ENCODE data around the gene CCDC181.
"Not testable (repeated sequence)": the region's sequence is repeated elsewhere in the genome, so short reads cannot be mapped to it uniquely, and the experiment has no call there.

The CCDC181 gene

DNA sequence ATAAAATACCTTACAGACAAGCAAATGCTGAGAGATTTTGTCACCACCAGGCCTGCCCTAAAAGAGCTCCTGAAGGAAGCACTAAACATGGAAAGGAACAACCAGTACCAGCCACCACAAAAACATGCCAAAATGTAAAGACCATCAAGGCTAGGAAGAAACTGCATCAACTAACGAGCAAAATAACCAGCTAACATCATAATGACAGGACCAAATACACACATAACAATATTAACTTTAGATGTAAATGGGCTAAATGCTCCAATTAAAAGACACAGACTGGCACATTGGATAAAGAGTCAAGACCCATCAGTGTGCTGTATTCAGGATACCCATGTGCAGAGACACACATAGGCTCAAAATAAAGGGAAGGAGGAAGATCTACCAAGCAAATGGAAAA lies 24.7 kb downstream of the CCDC181 start:
- DNase-seq, result not testable (repeated sequence)

DNA sequence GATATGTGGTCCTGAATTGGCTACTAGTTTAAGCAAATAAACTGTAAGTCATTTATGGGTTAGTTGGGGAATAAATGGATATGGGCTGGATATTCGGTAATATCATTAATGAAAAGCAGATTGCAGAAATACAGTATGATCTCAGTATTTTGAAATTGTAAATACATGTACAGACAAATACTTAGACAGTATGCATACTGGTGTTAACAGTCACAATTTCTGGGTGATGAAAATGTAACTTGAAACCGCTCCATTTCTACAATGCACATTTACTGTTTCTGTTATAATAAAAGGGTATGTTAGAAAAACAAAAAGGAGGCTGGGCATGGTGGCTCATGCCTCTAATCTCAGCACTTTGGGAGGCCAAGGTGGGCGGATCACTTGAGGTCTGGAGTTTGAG lies 31.3 kb downstream of the CCDC181 start:
- DNase-seq, result no peak

DNA sequence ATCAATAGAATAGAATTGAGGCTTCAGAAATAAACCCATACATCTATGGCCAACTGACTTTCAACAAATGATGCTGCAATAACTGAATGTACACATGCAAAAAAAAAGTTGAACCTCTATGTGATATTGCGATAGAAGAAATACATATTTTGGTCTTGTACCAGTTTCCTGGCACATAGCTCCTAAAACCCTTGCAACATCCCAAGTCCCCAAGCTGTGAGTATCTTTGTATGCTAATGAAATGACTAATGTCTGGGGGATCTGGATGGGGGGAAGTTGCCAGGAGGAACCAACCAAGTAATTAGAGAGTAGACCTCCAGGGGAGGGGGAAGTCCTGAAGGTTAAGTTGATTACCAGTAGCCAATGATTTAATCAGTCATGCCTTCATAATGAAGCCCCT lies 34.9 kb downstream of the CCDC181 start:
- no peak for DNase-seq

DNA sequence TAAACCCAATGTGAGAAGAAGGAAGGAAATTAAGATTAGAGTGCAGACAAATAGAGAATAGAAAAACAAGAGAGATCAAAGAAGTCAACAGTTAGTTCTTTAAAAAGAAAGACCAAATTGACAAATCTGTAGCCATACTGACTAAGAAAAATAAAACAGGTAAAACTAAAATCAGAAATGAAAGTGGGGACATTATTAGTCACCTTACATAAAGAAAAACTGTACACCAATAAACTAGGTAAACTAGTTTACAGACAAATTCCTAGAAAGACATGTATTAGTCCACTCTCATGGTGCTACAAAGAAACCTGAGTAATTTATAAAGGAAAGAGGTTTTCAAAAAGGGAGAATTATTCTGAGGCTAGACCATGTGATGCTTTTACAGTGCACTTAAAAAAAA lies 37.0 kb downstream of the CCDC181 start:
- DNase-seq, result no peak

DNA sequence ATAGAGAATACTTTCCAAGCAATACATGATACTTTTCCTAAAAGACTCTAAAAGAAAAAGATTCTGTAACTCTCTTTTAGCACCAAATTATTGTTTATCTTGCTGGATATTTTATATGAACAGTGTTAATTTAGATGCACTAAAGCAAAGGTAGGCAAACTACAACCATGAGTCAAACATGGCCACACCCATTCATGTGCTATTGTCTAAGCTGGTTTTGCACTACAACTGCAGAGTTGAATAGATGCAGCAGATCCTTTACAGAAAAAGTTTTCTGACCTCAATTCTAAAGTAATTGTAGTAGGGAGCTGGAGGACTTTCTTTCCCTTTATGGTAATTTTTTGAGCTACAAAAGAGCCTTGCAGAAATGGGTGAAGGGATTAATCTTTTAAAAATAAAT lies 39.9 kb downstream of the CCDC181 start:
- DNase-seq, result no peak

DNA sequence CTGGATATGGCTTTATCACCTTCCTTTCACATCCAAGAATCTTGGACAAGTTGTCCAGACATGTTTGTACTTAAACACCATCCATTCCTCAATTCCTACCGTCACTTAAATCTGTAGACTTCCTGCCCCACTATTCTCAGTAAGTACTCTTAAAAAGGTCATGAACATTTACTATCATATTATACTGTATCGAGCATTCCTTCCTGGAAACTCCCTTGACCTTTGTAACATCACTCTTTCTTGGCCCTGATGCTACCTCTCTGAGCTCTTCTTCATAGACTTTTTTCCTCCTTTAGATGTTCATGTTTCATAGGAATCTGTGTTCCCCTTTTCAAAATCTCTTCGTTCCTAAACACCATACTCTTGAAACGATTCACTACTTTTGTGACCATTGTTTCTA lies 43.8 kb downstream of the CCDC181 start:
- no peak for DNase-seq

DNA sequence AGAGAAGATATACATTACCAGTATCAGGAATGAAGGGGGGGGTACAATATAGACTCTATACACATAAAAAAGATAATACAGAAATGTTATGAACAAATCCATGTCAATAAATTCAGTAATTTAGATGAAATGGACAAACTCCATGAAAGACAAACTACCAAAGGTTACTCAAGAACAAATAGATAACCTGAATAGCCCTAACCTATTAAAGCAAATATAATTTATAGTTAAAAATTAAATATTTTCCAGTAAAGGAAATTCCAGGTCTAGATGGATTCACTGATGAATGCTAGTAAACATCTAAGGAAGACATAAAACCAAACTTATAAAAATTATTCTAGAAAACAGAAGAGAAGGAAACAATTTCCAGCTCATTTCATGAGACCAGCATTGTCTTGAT lies 46.1 kb downstream of the CCDC181 start:
- DNase-seq, result no peak

DNA sequence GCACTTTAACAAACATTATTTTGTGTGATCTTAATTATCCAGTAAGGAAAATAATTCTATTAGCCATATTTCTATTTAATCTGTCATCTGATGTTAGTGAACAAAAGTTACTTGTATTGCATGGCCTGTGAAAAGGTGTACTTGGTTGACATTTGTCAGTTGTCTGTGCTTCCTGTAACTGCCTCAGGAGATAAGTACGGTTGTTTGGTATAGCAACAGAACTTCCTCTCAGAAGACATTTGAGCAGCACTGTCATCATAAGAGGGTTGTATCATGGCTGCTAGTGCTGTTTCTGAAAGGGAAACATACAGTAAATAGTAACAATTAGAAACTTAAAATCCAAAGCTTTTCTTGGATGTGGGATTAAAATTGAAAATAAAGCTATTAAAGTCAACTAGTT lies 55.9 kb downstream of the CCDC181 start:
- DNase-seq, result no peak

DNA sequence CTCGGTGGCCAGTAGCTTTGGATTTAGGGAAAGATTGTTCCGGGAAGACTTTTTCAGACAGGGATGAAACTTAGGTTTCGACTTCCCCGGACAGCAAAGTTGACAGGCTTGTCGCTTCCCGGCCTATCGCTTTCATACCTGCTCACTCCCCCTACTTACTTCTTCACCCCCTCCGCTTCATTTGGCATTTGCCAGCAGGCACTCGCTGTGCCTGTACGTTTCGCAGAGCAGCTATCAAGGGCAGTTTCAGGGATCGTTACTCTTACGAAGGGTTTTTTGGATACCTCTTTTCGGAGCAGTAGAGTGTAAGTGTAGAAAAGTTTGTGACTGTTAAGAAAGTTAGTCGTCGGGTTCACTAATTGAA lies 58.9 kb downstream of the CCDC181 start:
- DNase-seq, result no peak

DNA sequence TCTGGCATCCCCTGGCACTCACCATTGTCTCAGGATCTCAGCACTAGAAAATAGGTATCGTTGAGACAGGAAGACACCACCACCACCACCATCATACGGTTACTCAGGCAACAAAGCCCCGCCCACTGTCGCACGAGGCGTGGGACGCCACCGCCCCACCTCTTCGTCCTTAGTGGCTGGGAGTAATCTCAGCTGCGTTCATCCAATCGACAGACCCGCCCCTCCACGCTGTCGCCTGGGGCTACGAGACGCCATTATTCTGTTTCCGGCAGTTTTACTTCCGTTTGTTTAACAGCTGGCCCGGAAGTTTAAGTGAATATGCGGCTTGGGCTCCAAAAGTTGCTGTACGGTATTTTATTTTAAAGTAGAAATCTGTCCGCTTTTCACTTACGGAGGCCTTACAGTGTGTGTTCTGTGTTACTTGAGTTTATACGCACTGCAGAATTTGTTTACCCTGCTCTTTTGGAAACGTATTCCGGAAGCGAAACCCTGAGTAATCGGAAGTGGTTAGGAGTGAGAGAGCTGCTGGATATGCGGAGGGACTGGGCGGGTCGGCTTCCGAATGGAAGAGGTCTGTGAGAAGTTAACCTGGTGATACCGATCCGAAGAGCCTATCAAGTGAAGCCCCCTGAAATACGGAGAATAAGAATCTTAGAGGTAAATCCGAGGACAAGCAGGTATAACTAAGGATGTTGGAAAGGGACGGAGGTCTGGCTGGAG lies 59.4 kb downstream of the CCDC181 start, which contains the start of the genes BLZF1 and NME7:
Gene BLZF1 (plus strand): TSS at position 510 of the 720 bp plus-strand sequence. CDS start 1,328 bp downstream, outside the sequence.
Gene NME7 (minus strand): TSS at position 112 of the 720 bp plus-strand sequence. CDS start 87 bp downstream, at position 25.
- DNase-seq, result peak; percentile 87

DNA sequence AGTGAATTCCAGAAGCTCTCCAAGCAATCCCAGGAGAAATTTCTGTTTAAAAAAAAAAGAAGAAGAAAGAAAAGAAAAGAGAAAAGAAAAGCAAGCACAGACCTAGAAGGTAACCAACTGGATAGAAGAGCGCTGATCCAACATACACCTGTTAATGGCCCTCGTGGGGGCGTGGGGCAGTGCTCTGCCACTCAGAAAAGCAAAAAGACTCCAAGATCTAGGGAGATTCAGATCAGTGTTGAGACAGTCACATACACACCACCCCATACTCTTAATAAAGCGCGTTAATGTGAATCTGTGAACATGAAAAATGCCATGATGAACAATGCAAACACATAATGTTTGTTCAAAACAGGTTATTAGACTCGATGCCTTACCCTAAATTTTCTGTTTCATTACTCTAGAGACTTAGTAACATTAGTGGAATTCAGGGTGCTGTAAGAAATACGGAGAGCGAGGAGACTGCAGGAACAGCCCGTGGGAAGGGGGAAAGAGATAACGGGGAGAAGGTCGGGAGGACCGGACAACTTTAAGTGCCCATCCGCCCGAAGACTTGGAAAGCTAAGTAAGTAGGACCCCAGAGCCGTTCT lies 60.1 kb downstream of the CCDC181 start:
- DNase-seq, result no peak

DNA sequence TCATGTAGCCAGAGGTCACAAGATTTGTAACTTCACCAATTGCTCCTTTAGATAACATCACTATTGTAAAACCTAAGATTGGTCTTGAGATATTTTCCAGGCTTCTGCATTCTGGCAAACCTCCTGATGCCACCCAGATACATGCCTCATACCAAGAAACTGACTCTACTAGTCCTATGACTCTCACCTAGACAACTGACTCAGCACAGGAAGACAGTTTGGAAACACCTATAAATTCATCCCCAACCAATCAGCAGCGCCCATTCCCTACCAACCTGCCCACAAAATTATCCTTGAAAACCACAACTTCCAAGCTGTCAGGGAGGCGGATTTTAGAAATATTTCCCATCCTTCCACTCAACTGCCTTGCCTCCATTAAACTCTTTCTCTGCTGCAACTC lies 62.3 kb downstream of the CCDC181 start:
- no peak for DNase-seq

DNA sequence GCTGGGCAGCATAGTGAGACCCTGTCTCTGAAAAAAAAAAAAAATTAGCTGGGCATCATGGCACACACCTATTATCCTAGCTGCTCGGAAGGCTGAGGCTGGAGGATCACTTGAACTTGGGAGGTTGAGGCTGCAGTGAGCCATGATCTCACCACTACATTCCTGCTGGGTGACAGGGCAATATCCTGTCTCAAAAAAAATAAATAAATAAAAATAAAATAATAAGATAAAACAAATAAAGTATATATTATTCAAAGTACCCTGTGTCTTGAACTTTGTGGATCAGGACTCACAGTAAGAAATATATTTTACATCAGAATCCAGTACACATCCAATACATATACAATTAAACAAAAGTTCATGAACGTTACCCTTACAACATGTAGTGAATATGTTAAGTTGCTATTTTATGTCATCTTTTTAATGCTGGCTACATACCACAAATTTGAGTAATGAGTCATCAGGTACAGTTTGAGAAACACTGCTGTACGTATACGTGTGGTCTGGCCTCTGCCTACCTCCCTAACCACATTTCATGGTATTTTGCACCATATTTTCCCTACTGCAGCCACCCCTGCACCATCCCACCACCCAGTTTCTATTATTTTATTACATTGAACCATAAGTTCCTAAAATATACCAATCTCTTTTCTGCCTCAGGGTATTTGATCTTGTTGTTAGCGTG lies 64.1 kb downstream of the CCDC181 start:
- no peak for DNase-seq

DNA sequence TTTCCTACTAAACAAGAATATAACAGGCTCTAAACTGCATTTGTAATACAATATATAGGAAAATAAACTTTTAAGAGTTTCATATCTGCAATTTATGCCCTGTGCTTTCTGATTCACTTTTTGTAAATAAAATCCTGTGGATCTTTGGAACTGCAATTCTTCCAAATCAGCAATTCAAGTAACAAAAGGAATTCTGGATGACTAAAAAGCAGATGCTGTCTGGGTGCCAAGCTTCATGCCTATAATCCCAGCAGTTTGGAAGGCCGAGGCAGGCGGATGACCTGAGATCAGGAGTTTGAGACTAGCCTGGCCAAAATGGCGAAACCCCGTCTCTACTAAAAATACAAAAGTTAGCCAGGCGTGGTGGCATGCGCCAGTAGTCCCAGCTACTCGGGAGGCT lies 66.0 kb downstream of the CCDC181 start:
- DNase-seq, result no peak

DNA sequence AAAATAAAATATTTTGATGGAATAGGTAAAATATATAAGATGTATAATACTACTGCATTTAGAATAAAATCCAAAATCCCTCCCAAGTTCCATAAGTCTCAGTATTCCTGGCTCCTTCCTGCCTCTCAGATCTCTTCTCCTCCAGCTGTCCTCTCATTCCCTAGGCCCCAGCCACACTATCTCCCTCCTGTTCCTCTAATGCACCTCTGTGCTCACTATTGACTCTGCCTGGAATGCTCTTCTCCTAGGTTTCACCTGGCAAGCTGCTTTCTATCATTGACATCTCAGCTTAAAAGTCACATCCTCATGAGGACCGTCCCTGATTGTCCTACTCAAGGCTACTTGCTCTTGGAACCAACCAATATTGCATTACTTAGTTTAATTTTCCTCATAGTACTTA lies 66.9 kb downstream of the CCDC181 start:
- DNase-seq, result no peak

DNA sequence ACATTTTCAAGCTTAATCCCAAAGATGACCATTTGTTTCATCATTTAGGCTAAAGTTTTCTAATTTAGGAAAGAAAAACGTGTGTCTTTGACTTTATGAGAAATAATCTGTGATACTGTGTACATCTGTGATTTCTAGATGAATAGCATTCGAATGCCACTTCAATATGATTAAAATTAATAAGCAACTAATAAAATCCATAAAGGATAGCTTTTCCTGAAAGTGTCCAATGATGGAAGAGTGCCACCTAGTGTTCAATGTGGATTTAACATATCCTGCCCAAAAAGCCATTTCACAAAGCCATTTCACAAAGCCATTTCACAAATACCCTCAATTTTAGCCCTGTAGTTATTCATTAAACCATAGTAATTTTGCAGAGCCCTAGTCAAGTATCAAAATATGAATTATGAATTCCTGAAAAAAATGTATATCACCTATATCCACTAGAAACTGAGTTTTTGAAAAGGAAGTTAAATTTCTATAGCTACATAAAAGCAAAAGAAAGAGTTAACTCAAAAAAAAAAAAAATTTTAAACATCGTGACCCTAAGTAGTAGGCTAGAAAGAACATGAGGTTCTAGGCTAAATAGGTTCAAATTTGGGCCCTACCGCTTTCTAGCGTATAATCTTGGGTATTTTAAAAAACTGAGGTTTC lies 78.8 kb downstream of the CCDC181 start:
- peak; percentile 14 for DNase-seq

DNA sequence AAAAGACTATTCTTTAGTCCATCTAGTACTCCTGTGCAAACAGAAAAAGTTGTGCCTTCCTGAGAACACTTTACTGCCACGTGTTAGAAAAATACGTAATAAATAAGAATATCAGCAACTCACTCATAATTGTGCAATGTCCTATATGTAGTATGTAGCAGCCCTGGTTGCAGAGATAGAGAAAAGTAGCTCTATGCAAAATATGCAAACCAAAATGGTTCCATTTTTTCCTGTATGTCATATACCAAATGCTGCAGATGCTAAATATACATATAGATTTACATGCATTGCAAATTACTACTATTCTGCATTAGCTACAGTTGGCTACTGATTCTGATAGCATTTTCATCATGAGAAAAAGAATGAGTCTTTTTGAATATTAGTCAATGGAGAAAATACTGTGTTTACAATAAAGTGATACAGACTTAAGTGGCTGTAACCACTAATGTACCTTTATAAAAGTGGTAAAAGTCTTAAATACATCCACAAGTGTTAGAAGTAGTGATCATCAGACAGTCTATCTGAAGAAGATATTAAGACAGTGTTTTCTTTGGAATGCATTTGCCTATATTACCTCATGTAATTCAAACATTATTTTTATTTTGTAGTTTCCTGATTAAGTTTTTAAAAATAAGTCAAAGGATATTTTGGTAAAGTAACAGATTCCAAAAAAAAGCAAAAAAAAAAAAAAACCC lies 79.4 kb downstream of the CCDC181 start:
- no peak for DNase-seq

DNA sequence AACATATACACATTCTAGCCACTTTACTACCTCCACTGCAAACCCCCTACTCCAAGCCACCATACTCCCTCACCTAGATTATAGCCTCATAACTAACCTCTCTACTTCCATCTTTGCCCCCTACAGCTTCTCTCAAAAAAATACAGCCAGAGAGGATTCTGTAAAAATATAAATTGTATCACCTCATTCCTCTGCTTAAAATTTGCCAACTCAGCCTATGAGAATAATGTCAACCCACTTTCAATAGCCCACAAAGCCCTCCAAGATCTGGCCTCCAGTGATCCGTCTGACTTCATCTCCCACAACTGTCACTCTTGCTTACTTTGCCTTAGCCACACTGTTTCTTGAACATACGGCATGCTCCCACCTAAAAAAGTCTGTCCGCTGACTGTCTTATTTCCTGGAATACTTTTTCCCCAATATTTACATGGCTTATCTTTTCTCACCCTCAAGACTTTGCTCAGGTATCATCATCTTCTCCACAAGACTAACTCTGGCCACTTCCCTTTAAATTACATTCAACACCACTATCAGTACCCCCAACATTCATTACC lies 81.2 kb downstream of the CCDC181 start:
- no peak for DNase-seq

DNA sequence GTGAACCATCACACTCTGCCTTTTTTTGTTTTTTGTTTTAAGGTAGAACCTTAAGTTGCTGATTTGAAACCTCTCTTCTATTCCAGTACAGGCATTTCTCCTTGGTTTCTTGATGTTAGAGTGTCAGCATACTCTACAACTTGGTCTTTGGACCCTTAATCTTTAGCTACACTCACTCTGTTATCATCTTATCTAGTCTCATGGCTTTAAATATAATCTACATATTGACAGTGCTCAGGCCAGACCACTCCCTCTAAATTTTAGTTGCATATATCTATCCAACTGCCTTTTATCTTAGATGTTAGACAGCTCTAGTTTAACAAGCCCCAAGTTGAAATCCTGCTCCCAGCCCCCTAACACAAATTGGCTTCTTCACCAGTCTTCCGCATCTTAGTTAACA lies 81.8 kb downstream of the CCDC181 start:
- no peak for DNase-seq
